OCI-M2 (cell line): ENCODE measurements around the gene AP3S2.
"Not testable (repeated sequence)": the region's sequence is repeated elsewhere in the genome, so short reads cannot be mapped to it uniquely, and the experiment has no call there.

Experiments used
- DNase-seq: peaks from one replicate; lab custom pipeline; 2025; ENCODE audit not compliant: unreplicated experiment; lab: John Stamatoyannopoulos, UW

Gene AP3S2

DNA sequence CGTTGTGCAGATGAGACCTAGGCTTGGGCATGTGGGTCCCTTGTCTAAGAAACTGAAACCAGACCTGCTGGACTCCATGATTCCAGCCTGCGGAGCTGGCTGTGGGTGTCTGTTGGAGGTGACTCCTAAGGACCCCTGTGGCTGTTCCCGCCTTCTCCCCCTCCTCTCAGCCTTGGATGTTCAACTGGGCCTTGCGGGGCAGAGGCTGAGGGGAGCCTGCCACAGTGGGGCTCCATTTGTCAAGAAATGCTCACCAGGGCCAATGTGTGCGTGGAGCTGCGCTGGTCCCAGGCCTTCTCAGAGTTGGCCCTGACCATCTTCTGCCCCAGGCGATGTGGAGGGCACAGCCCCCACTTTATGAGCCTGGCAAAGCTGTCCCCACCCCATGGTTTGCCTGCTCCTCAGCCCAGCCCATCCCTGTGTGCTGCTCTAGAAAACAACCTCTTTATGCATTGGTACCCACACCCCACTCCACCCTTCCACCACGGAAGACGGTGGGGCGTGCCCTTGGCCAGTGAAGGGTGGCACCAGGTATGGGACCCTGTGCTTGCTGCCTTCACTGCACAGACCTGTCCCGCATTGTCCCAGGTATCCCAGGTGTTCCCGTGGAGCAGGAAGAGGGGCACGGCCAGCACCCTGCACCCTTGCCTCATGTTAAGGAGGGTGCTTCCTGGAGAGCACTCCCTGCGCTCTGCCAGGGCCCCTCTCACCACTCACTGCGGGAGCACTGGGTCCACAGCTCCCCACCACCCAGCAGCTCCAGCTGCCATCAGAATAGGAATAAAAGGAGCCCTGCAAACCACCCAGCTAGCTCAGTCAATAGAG is 109.7 kb downstream of the AP3S2 start:
- DNase-seq: no peak

DNA sequence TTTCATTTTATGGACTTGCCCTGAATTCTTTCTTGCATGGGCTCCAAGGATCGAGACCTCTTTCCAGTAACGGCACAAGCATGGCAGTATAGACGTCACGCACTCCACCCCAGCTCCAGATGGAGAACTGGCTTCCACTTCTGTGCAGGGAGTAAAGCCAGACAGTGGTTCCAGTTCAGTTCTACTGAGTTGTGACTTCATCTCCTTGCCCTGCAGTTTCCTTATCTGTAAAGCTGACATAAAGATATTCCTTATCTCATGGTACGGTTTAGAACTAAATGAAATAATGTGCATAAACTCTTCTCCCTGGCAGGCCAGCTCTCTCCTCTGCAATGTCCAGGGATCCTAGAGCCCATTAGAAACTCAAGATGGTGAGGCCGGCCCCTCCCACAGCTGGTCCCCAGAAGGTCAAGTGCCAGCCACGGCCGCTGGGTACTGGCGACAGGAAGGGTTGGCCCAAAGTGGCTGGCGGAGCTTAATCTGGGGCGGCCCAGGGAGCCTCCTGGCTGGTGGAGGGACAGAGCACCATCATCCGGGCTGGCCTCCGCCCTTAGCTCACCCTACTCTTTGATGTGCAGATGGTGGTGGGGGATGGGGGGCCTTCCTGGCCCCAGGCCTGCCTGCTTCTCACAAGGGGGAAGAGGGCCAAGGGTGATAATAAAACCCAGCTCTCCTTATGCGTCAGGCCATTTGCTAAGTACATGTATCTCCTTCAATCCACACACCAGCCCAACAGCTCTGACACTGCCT is 110.5 kb downstream of the AP3S2 start:
- DNase-seq: no peak

DNA sequence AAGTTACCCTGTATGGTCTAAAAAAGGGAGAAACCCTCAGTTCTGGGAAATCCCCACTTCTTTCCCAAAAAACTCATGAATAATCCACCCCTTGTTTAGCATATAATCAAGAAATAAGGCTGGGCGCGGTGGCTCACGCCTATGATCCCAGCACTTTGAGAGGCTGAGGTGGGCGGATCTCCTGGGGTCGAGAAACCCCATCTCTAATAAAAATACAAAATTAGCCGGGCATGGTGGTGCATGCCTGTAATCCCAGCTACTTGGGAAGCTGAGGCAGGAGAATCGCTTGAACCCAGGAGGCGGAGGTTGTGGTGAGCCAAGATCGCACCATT is 111.2 kb downstream of the AP3S2 start:
- DNase-seq: not testable (repeated sequence)

DNA sequence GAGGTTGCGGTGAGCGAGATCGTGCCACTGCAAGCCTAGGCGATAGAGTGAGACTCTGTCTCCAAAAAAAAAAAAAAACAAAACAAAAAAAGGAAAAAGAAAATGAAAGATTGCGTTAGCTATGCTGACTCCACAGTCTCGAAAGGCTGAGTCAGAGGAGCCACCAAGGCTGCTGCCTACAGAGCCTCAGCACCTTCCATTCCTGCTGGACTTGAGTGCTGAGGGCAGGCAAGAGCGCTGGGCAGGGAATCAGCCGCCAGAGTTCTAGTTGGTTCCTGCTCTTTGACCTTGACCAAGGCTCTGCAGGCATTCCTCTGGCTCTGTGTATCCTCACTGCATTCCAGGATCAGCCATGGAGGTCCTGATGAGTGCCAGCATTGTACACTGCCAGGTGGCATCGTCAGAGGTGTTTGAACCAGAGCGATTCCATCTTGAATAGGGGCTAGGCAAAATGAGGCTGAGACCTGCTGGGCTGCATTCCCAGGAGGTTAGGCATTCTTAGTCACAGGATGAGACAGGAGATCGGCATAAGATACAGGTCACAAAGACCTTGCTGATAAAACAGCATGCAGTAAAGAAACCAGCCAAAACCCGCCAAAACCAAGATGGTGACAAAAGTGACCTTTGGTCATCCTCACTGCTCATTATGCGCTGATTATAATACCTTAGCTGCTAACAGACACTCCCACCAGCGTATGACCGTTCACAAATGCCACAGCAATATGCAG is 111.7 kb downstream of the AP3S2 start:
- DNase-seq: no peak

DNA sequence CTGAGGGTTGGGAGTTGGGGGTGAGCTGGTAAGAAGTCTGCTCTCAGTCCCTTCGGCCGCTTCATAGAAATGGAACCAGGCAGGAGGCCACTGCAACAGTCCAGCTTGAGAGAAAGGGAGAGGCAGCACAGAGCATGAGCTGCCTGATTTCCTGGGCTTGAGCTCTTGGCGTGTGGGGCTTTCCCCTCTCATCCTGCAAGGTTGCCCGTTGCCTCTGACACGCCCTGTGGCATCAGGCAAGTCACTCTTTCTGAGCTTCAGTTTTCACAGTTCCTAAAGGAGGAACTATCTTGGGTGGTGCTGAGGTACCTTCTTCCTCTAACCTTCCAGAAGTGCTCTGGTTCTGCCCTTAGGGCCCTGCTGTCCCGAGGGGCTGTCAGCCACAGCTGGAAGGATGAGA is 112.7 kb downstream of the AP3S2 start:
- DNase-seq: no peak

DNA sequence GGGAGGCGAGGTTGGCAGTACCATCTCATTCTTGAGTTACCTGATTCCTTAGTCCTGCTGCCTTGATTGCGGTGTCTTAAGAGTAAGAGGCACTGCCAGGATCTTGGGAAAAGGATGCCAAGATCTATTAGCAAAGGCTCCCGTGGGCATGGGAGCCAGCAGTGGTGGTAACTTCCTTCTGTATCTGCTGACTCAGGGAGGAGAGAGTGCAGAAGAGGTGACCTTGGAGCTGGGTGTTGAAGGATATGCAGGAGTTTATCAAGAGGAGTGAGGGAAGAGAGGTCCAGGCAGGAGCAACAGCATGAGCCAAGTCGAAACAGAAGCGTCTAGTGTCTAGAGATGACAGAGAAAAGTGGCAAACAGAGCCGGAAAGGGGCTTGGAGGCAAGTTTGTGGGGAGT is 113.2 kb downstream of the AP3S2 start:
- no peak for DNase-seq
